Small intestine (tissue), 7 donors: ENCODE data around the gene ZNF343. TPM values are rescaled to one million over a fixed set of nuclear protein-coding genes. Genes with fewer than 3 reads are reported as not detected.

Experiments used
- DNase-seq, 2 donors: peaks; one replicate each; pipeline versions ENCODE4 v3.0.0 to v3.0.0-alpha.2; 2013
- FAIRE-seq: peaks from 2 replicates; lab custom pipeline; 2012; peaks lifted over from hg19 to GRCh38; lab: Jason Lieb, UNC
- H3K27ac ChIP-seq, 3 donors: one replicate each; pipeline ENCODE4 v1.5.1; 2013; ENCODE audit warnings: low read length in 2 of 3, mild to moderate bottlenecking in 2 of 3, control low read depth in 1 of 3, inconsistent platforms in 1 of 3, low read depth in 1 of 3, moderate library complexity in 1 of 3
- H3K27me3 ChIP-seq, 3 donors: one replicate each; pipeline ENCODE4 v1.6.1; 2013; ENCODE audit warnings: low read length in 3 of 3, inconsistent platforms in 1 of 3; ENCODE audit not compliant: control insufficient read depth in 3 of 3, insufficient read depth in 3 of 3
- H3K36me3 ChIP-seq, 3 donors: one replicate each; pipeline ENCODE4 v1.6.1; 2013; ENCODE audit warnings: low read length in 3 of 3, inconsistent platforms in 1 of 3, low read depth in 1 of 3, mild to moderate bottlenecking in 1 of 3, moderate library complexity in 1 of 3; ENCODE audit not compliant: control insufficient read depth in 3 of 3, insufficient read depth in 2 of 3
- H3K4me1 ChIP-seq, 3 donors: one replicate each; pipeline ENCODE4 v1.6.1; 2013; ENCODE audit warnings: low read length in 2 of 3, inconsistent platforms in 1 of 3, low read depth in 1 of 3, mild to moderate bottlenecking in 1 of 3, moderate library complexity in 1 of 3; ENCODE audit not compliant: control insufficient read depth in 3 of 3, insufficient read depth in 2 of 3
- H3K4me3 ChIP-seq, 3 donors: one replicate each; pipeline ENCODE4 v1.5.1; 2013; ENCODE audit warnings: low read length in 3 of 3, control low read depth in 1 of 3, inconsistent platforms in 1 of 3, low read depth in 1 of 3, mild to moderate bottlenecking in 1 of 3, moderate library complexity in 1 of 3
- H3K9me3 ChIP-seq, 2 donors: one replicate each; pipeline ENCODE4 v1.6.1; 2013; ENCODE audit warnings: low read depth in 1 of 2, low read length in 1 of 2; ENCODE audit not compliant: control insufficient read depth in 2 of 2, insufficient read depth in 1 of 2
- WGBS, 3 donors: extraction: QIAGEN DNeasy Blood & Tissue Kit; methylation state at CpG; one replicate each; pipeline ENCODE4 v1.1.7; 2013; 5-methylcytosine and 5-hydroxymethylcytosine counted together
- polyA plus RNA-seq, 4 donors: library from polyadenylated mRNA; stranded (reverse) in 3 of 4; unstranded in 1 of 4; fragments of 200-250 nt in 3 of 4; fragments of 120-200 nt in 1 of 4; gene quantifications; one replicate each; pipeline versions ENCODE4 v1.2.1 to v1.2.3, GENCODE V29; 2013
- donor health status: healthy with polysubstance abuse.
- donor health status: control.
- donor health status: control.
- donor health status: Bipolar disorder and iron deficiency.
- donor health status: healthy.

Gene ZNF343
- polyA plus RNA-seq, 4 donors, result 3.2 to 10.5 (median 4.9) TPM

- FAIRE-seq (no peak), DNase-seq (no peak)
- WGBS, 3 donors, result 83 to 95% (median 93%) methylated on average over 4 of the region's 4 CpGs
- Histone ChIP-seq H3K4me3 (no peak overlapping the region), H3K27me3 (no peaks in the 10 kb centered on the region), H3K4me1 (no peaks in the 10 kb centered on the region), H3K36me3 (peaks cover 35 to 44% (median 41%) of the 10 kb centered on the region in 3 donors), H3K9me3 (no peaks in the 10 kb centered on the region), H3K27ac (no peak overlapping the region)
These were observed 47.8 kb downstream of the ZNF343 start for GRCh38 chr20:2460752-2461424.

- peaks cover 28 to 41% (median 35%) of the 10 kb centered on the region in 3 donors for H3K36me3 ChIP-seq
These were observed 48.5 kb downstream of the ZNF343 start for GRCh38 chr20:2459981-2460751.

GRCh38 chr20:2458919-2459499 lies 49.7 kb downstream of the ZNF343 start:
- FAIRE-seq, result no peak
- WGBS, 3 donors, result 92 to 94% (median 92%) methylated on average over 3 of the region's 3 CpGs

More at GRCh38 chr20:2459981-2460751, 48.5 kb downstream of the ZNF343 start:
- Histone ChIP-seq H3K4me3 (no peak overlapping the region), H3K9me3 (no peaks in the 10 kb centered on the region), H3K27ac (no peak overlapping the region), H3K27me3 (no peaks in the 10 kb centered on the region), H3K4me1 (no peaks in the 10 kb centered on the region)
- no peak for DNase-seq
- no peak for FAIRE-seq
- 25 to 53% (median 40%) methylated on average over 1 of the region's 1 CpG for WGBS, 3 donors

GRCh38 chr20:2455771-2456497 lies 52.8 kb downstream of the ZNF343 start:
- WGBS, 3 donors, result 77 to 89% (median 88%) methylated on average over 2 of the region's 2 CpGs
- H3K36me3 ChIP-seq, result peaks cover 3 to 9% (median 8%) of the 10 kb centered on the region in 3 donors
- H3K27ac ChIP-seq, result no peak overlapping the region
- H3K4me3 ChIP-seq, result no peak overlapping the region
- no peaks in the 10 kb centered on the region for H3K27me3 ChIP-seq
- H3K4me1 ChIP-seq, result no peaks in the 10 kb centered on the region
- FAIRE-seq (no peak), DNase-seq (no peak)
- H3K9me3 ChIP-seq, result no peaks in the 10 kb centered on the region

More at GRCh38 chr20:2458919-2459499, 49.7 kb downstream of the ZNF343 start:
- Histone ChIP-seq H3K27ac (no peak overlapping the region), H3K9me3 (no peaks in the 10 kb centered on the region), H3K4me3 (no peak overlapping the region), H3K27me3 (no peaks in the 10 kb centered on the region), H3K4me1 (no peaks in the 10 kb centered on the region), H3K36me3 (peaks cover 23 to 36% (median 31%) of the 10 kb centered on the region in 3 donors)
- no peak for DNase-seq

- Histone ChIP-seq H3K9me3 (no peaks in the 10 kb centered on the region), H3K4me3 (no peak overlapping the region), H3K36me3 (no peaks in the 10 kb centered on the region), H3K4me1 (no peaks in the 10 kb centered on the region), H3K27ac (no peak overlapping the region), H3K27me3 (no peaks in the 10 kb centered on the region)
- DNase-seq (no peak), FAIRE-seq (no peak)
- 77 to 83% (median 83%) methylated on average over 3 of the region's 3 CpGs for WGBS, 3 donors
These were observed 54.9 kb downstream of the ZNF343 start for GRCh38 chr20:2453792-2454191.

- 54 to 58% (median 56%) methylated on average over 8 of the region's 8 CpGs for WGBS, 3 donors
- no peak overlapping the region for H3K27ac ChIP-seq
- FAIRE-seq, result no peak
- H3K4me1 ChIP-seq, result no peaks in the 10 kb centered on the region
- H3K27me3 ChIP-seq, result no peaks in the 10 kb centered on the region
- DNase-seq, result peak; percentile 68 to 73
- H3K9me3 ChIP-seq, result no peaks in the 10 kb centered on the region
- no peaks in the 10 kb centered on the region for H3K36me3 ChIP-seq
- H3K4me3 ChIP-seq, result no peak overlapping the region
These were observed 56.6 kb downstream of the ZNF343 start for GRCh38 chr20:2451939-2452732.

- FAIRE-seq (no peak), DNase-seq (no peak)
- Histone ChIP-seq H3K36me3 (no peaks in the 10 kb centered on the region), H3K9me3 (no peaks in the 10 kb centered on the region), H3K4me1 (no peaks in the 10 kb centered on the region), H3K27me3 (no peaks in the 10 kb centered on the region), H3K27ac (no peak overlapping the region), H3K4me3 (no peak overlapping the region)
- 51 to 80% (median 67%) methylated on average over 5 of the region's 5 CpGs for WGBS, 3 donors
These were observed 57.3 kb downstream of the ZNF343 start for GRCh38 chr20:2451422-2451821.
